ENCODE results near the gene ARPC2.
"Not testable (repeated sequence)": the region's sequence is repeated elsewhere in the genome, so short reads cannot be mapped to it uniquely, and the experiment has no call there.

The ARPC2 gene

GRCh38 chr2:218216674-218217359 lies at the start of gene ARPC2:
TSS of gene ARPC2 (plus strand) at chr2:218217189. CDS start at chr2:218217471, 282 bp downstream.
- no peak for TF ChIP-seq JUND (IDR thresholded peaks at IDR 0.05; ENCODE audit: low read depth)
- in situ Hi-C loops (cut with HindIII; ENCODE audit: low pct_unique_long_range_greater_than_20kb, low sequenced_read_pairs) = no loop called here
- DNase-seq (ENCODE audit: low read depth in 1 of 2, low spot score in 1 of 2) = peak; percentile 71 to 91

- in situ Hi-C loops (cut with HindIII; ENCODE audit: low pct_unique_long_range_greater_than_20kb, low sequenced_read_pairs) = no loop called here
- no peak for TF ChIP-seq JUND (IDR thresholded peaks at IDR 0.05; ENCODE audit: low read depth)
Measured at GRCh38 chr2:218168016-218168415, 49.0 kb upstream of the ARPC2 start.

GRCh38 chr2:218168635-218169462 lies 48.1 kb upstream of the ARPC2 start:
- no peak for TF ChIP-seq JUND (IDR thresholded peaks at IDR 0.05; ENCODE audit: low read depth)
- in situ Hi-C loops (cut with HindIII; ENCODE audit: low pct_unique_long_range_greater_than_20kb, low sequenced_read_pairs) = no loop called here
- DNase-seq (ENCODE audit: low read depth in 1 of 2, low spot score in 1 of 2) = peak in 1 of 2 experiments; percentile 52

More at GRCh38 chr2:218168016-218168415, 49.0 kb upstream of the ARPC2 start:
- DNase-seq (ENCODE audit: low read depth in 1 of 2, low spot score in 1 of 2) = no peak

GRCh38 chr2:218169757-218170546 lies 47.0 kb upstream of the ARPC2 start:
- no peak for DNase-seq (ENCODE audit: low read depth in 1 of 2, low spot score in 1 of 2)
- TF ChIP-seq JUND (IDR thresholded peaks at IDR 0.05; ENCODE audit: low read depth) = no peak
- in situ Hi-C loops (cut with HindIII; ENCODE audit: low pct_unique_long_range_greater_than_20kb, low sequenced_read_pairs) = no loop called here

GRCh38 chr2:218171744-218172143 lies 45.2 kb upstream of the ARPC2 start:
- DNase-seq (ENCODE audit: low read depth in 1 of 2, low spot score in 1 of 2); in situ Hi-C loops (cut with HindIII; ENCODE audit: low pct_unique_long_range_greater_than_20kb, low sequenced_read_pairs): not testable (repeated sequence)

- no peak for TF ChIP-seq JUND (IDR thresholded peaks at IDR 0.05; ENCODE audit: low read depth)
- DNase-seq (ENCODE audit: low read depth in 1 of 2, low spot score in 1 of 2) = no peak
- in situ Hi-C loops (cut with HindIII; ENCODE audit: low pct_unique_long_range_greater_than_20kb, low sequenced_read_pairs) = no loop called here
Measured at GRCh38 chr2:218172845-218173244, 44.1 kb upstream of the ARPC2 start.

- in situ Hi-C loops (cut with HindIII; ENCODE audit: low pct_unique_long_range_greater_than_20kb, low sequenced_read_pairs) = no loop called here
- no peak for TF ChIP-seq JUND (IDR thresholded peaks at IDR 0.05; ENCODE audit: low read depth)
- DNase-seq (ENCODE audit: low read depth in 1 of 2, low spot score in 1 of 2) = peak in 1 of 2 experiments; percentile 57
Measured at GRCh38 chr2:218179782-218180181, 37.2 kb upstream of the ARPC2 start.

GRCh38 chr2:218180467-218181114 lies 36.4 kb upstream of the ARPC2 start:
- in situ Hi-C loops (cut with HindIII; ENCODE audit: low pct_unique_long_range_greater_than_20kb, low sequenced_read_pairs) = no loop called here
- DNase-seq (ENCODE audit: low read depth in 1 of 2, low spot score in 1 of 2) = no peak
- TF ChIP-seq JUND (IDR thresholded peaks at IDR 0.05; ENCODE audit: low read depth) = no peak

- DNase-seq (ENCODE audit: low read depth in 1 of 2, low spot score in 1 of 2) = no peak
Measured at GRCh38 chr2:218184331-218184730, 32.7 kb upstream of the ARPC2 start.

GRCh38 chr2:218186355-218186766 lies 30.6 kb upstream of the ARPC2 start:
- in situ Hi-C loops (cut with HindIII; ENCODE audit: low pct_unique_long_range_greater_than_20kb, low sequenced_read_pairs) = no loop called here
- DNase-seq (ENCODE audit: low read depth in 1 of 2, low spot score in 1 of 2) = peak; percentile 24 to 78
- TF ChIP-seq JUND (IDR thresholded peaks at IDR 0.05; ENCODE audit: low read depth) = no peak

More at GRCh38 chr2:218184331-218184730, 32.7 kb upstream of the ARPC2 start:
- in situ Hi-C loops (cut with HindIII; ENCODE audit: low pct_unique_long_range_greater_than_20kb, low sequenced_read_pairs) = no loop called here
- TF ChIP-seq JUND (IDR thresholded peaks at IDR 0.05; ENCODE audit: low read depth) = no peak

GRCh38 chr2:218186876-218187275 lies 30.1 kb upstream of the ARPC2 start:
- in situ Hi-C loops (cut with HindIII; ENCODE audit: low pct_unique_long_range_greater_than_20kb, low sequenced_read_pairs) = no loop called here
- no peak for TF ChIP-seq JUND (IDR thresholded peaks at IDR 0.05; ENCODE audit: low read depth)

More at GRCh38 chr2:218186876-218187275, 30.1 kb upstream of the ARPC2 start:
- no peak for DNase-seq (ENCODE audit: low read depth in 1 of 2, low spot score in 1 of 2)

Data from T47D (cell line).